Panc1 (cell line): ENCODE results near the gene TMEM218. TPM values are rescaled to one million over a fixed set of nuclear protein-coding genes. Genes with fewer than 3 reads are reported as not detected.
A peak's percentile ranks its signal among the peaks of the same experiment; 100 is the strongest.

ENCODE experiments used
- ATAC-seq: fragments of 200-7000 bp; cut with Tn5 transposase; 2 replicates; pipeline ENCODE4 v1.9.1; 2020; ENCODE audit warnings: mild to moderate bottlenecking, moderate library complexity
- Bru-seq: library from RNA; stranded (reverse); fragments of 400-500 nt; gene quantifications from one replicate; lab custom pipeline; 2021; lab: Mats Ljungman, UMichigan
- BruChase-seq, 2 experiments: library from RNA; stranded (reverse); fragments of 400-500 nt; gene quantifications; one replicate each; lab custom pipeline; 2021; lab: Mats Ljungman, UMichigan
- BruUV-seq: library from RNA; stranded (reverse); fragments of 400-500 nt; replicated peaks from 2 replicates; lab custom pipeline; 2021; lab: Mats Ljungman, UMichigan
- CTCF ChIA-PET: fragments of 300-600 bp; sonication (Branson Sonifier 250); formaldehyde crosslinking; loops from one replicate; lab custom pipeline; 2022; ENCODE audit warnings: antibody characterized with exemption; lab: Charles Lee
- POLR2A ChIA-PET: fragments of 300-600 bp; sonication (Branson Sonifier 250); formaldehyde crosslinking; loops from one replicate; lab custom pipeline; 2022; ENCODE audit warnings: antibody characterized with exemption; lab: Charles Lee
- DNase-seq: peaks from one replicate; pipeline ENCODE4 v3.0.0-alpha.2; 2010; ENCODE audit warnings: low read depth, low spot score
- H3K27ac ChIP-seq: 2 replicates; pipeline ENCODE4 v1.5.1; 2011; ENCODE audit warnings: mild to moderate bottlenecking, low read length, inconsistent platforms
- H3K27me3 ChIP-seq: fragments of 200-500 bp; sonication (Bioruptor generic); 2 replicates; pipeline ENCODE4 v1.6.0; 2014; ENCODE audit warnings: low read length, inconsistent platforms; ENCODE audit not compliant: control insufficient read depth, insufficient read depth
- H3K36me3 ChIP-seq: fragments of 200-500 bp; sonication (Bioruptor generic); 2 replicates; pipeline ENCODE4 v1.5.1; 2014; ENCODE audit warnings: inconsistent platforms, mild to moderate bottlenecking, low read length, moderate library complexity; ENCODE audit not compliant: control insufficient read depth, insufficient read depth
- H3K4me1 ChIP-seq: 2 replicates; pipeline ENCODE4 v1.5.1; 2011; ENCODE audit warnings: inconsistent platforms, mild to moderate bottlenecking, low read length, moderate library complexity; ENCODE audit not compliant: control insufficient read depth, insufficient read depth
- H3K4me3 ChIP-seq, 2 experiments: 2 replicates each; pipeline ENCODE4 v1.5.1; 2011 to 2012; ENCODE audit warnings: low read depth in 2 of 2, low read length in 2 of 2, mild to moderate bottlenecking in 2 of 2, inconsistent platforms in 1 of 2, moderate library complexity in 1 of 2
- H3K9me3 ChIP-seq: fragments of 200-500 bp; sonication (Bioruptor generic); 2 replicates; pipeline ENCODE4 v1.5.1; 2014; ENCODE audit warnings: low read depth, mild to moderate bottlenecking, inconsistent platforms, low read length, moderate library complexity; ENCODE audit not compliant: control insufficient read depth, insufficient read depth
- CTCF ChIP-seq: fragments of 450-650 bp; IDR thresholded peaks from 2 replicates; pipeline ENCODE4 v1.5.1; 2017; ENCODE audit warnings: mild to moderate bottlenecking
- POLR2AphosphoS5 ChIP-seq: IDR thresholded peaks from 2 replicates; pipeline ENCODE4 v1.6.1; 2012; ENCODE audit warnings: mild to moderate bottlenecking, low read depth, low read length, moderate library complexity
- REST ChIP-seq, 2 experiments: IDR thresholded peaks; 2 replicates each; pipeline ENCODE4 v1.6.1; 2011 to 2012; ENCODE audit warnings: low read depth in 2 of 2, control low read depth in 1 of 2, low read length in 1 of 2, mild to moderate bottlenecking in 1 of 2, moderate library complexity in 1 of 2; ENCODE audit not compliant: insufficient read depth in 1 of 2
- SIN3A ChIP-seq: IDR thresholded peaks from 2 replicates; pipeline ENCODE4 v1.6.1; 2012; ENCODE audit warnings: low read depth, mild to moderate bottlenecking, low read length, moderate library complexity, borderline replicate concordance; ENCODE audit not compliant: insufficient read depth
- TCF7L2 ChIP-seq: IDR thresholded peaks from 2 replicates; pipeline ENCODE4 v1.6.1; 2011; ENCODE audit warnings: mild to moderate bottlenecking, low read depth, low read length, inconsistent platforms
- in situ Hi-C: cut with HindIII; loops from 2 replicates; pipeline ENCODE4 v1.10.0; 2016; ENCODE audit warnings: low sequenced_read_pairs, low pct_unique_long_range_greater_than_20kb
- intact Hi-C: fragments of 100-400 bp; cut with micrococcal nuclease; formaldehyde crosslinking; loops from one replicate; pipeline ENCODE4 v1.10.0; 2022; ENCODE audit not compliant: unreplicated experiment
- long read RNA-seq: library from polyadenylated mRNA; unstranded; transcript quantifications from one replicate; pipeline ENCODE4 v2.0.0, GENCODE V29; 2021; ENCODE audit not compliant: unreplicated experiment
- polyA plus RNA-seq: library from polyadenylated mRNA; unstranded; fragments of >200 nt; gene quantifications from one replicate; pipeline ENCODE4 v1.2.1, GENCODE V29; 2012; ENCODE audit warnings: missing spikeins; ENCODE audit not compliant: insufficient read length
- total RNA-seq: library from RNA; stranded (reverse); gene quantifications from one replicate; pipeline ENCODE4 v1.2.1, GENCODE V29; 2021; ENCODE audit not compliant: unreplicated experiment

TMEM218 gene
- 26.8 TPM for total RNA-seq
- 29.3 TPM for polyA plus RNA-seq
- percentile 71 among the genes with signal in this experiment for Bru-seq, nascent RNA
- BruChase-seq, experiment 1, labeled RNA remaining after a 2-hour chase, result percentile 80 among the genes with signal in this experiment
- BruChase-seq, experiment 2, labeled RNA remaining after a 6-hour chase, result percentile 69 among the genes with signal in this experiment
- long read RNA-seq, full-length matches to known transcripts, result 4 of 72 reads
- long read RNA-seq, partial matches to known transcripts, result 3 of 72 reads
- long read RNA-seq, other reads (novel, unspliced or antisense), result 65 of 72 reads

GRCh38 chr11:125111343-125112207 lies at the start of gene TMEM218:
TMEM218 (minus strand) TSS chr11:125111626; CDS start chr11:125102241, 9,385 bp downstream.
- peaks cover 7% of the 10 kb centered on the region; the same call in 1 of the 2 replicates for H3K4me1 ChIP-seq
- peak within 1 kb of the TSS; percentile 89 to 97 for H3K4me3 ChIP-seq
- intact Hi-C loops, result no loop called here
- peaks cover 8% of the 10 kb centered on the region for H3K27me3 ChIP-seq
- ATAC-seq (peak; percentile 99), DNase-seq (peak; percentile 99)
- CTCF ChIA-PET, result interaction anchor here (0.9 to 1.5 kb wide), 4 partner anchors 13 to 312 kb away, joined by 3 to 7 read pairs (median 4); no protein-coding TSS in a partner anchor
- POLR2A ChIA-PET, result no interaction called here
- TF ChIP-seq POLR2AphosphoS5 (0 out of 2 replicates have a peak, but pooled peaks have one; percentile 21), CTCF (no peak), REST (IDR thresholded peaks at IDR 0.05; ENCODE audit: insufficient read depth in 1 of 2, low read depth in 2 of 2, low read length in 1 of 2) (no peak), TCF7L2 (0 out of 2 replicates have a peak, but pooled peaks have one; percentile 20)
- H3K36me3 ChIP-seq, result no peaks in the 10 kb centered on the region
- H3K27ac ChIP-seq, result peak within 1 kb of the TSS; percentile 96
- no TSS peak for BruUV-seq
- H3K9me3 ChIP-seq, result peaks cover 11% of the 10 kb centered on the region; the same call in 1 of the 2 replicates
- in situ Hi-C loops, result no loop called here

GRCh38 chr11:125157953-125158680 lies 46.7 kb upstream of the TMEM218 start:
- Histone ChIP-seq H3K4me3 (no peak overlapping the region), H3K4me1 (no peaks in the 10 kb centered on the region), H3K9me3 (no peaks in the 10 kb centered on the region), H3K27me3 (peaks cover 14% of the 10 kb centered on the region), H3K27ac (no peak overlapping the region), H3K36me3 (no peaks in the 10 kb centered on the region)
- DNase-seq (no peak), ATAC-seq (no peak)
- CTCF ChIA-PET, result no interaction called here
- intact Hi-C loops (no loop called here), in situ Hi-C loops (no loop called here)
- no TSS peak for BruUV-seq
- no peak for TF ChIP-seq SIN3A
- TF ChIP-seq CTCF, result no peak
- TF ChIP-seq TCF7L2, result no peak
- TF ChIP-seq POLR2AphosphoS5, result no peak
- TF ChIP-seq REST (IDR thresholded peaks at IDR 0.05; ENCODE audit: insufficient read depth in 1 of 2, low read depth in 2 of 2, low read length in 1 of 2), result no peak
- POLR2A ChIA-PET, result no interaction called here
